ENCODE measurements around the gene CSH2.

- no peak for TF ChIP-seq CTCF (IDR thresholded peaks at IDR 0.05)
- TF ChIP-seq POLR2A (IDR thresholded peaks at IDR 0.05), result no peak
These were observed 44.8 kb upstream of the CSH2 start for GRCh38 chr17:63918305-63918704.

Data from tibial nerve (tissue), 3 donors.